Panc1 (cell line): ENCODE results near the gene SCOC. TPM values are rescaled to one million over a fixed set of nuclear protein-coding genes. Genes with fewer than 3 reads are reported as not detected.

ENCODE experiments used
- ATAC-seq: fragments of 200-7000 bp; cut with Tn5 transposase; 2 replicates; pipeline ENCODE4 v1.9.1; 2020; ENCODE audit warnings: mild to moderate bottlenecking, moderate library complexity
- BruUV-seq: library from RNA; stranded (reverse); fragments of 400-500 nt; replicated peaks from 2 replicates; lab custom pipeline; 2021; lab: Mats Ljungman, UMichigan
- CTCF ChIA-PET: fragments of 300-600 bp; sonication (Branson Sonifier 250); formaldehyde crosslinking; loops from one replicate; lab custom pipeline; 2022; ENCODE audit warnings: antibody characterized with exemption; lab: Charles Lee
- POLR2A ChIA-PET: fragments of 300-600 bp; sonication (Branson Sonifier 250); formaldehyde crosslinking; loops from one replicate; lab custom pipeline; 2022; ENCODE audit warnings: antibody characterized with exemption; lab: Charles Lee
- DNase-seq: peaks from one replicate; pipeline ENCODE4 v3.0.0-alpha.2; 2010; ENCODE audit warnings: low read depth, low spot score
- H3K27ac ChIP-seq: 2 replicates; pipeline ENCODE4 v1.5.1; 2011; ENCODE audit warnings: mild to moderate bottlenecking, low read length, inconsistent platforms
- H3K27me3 ChIP-seq: fragments of 200-500 bp; sonication (Bioruptor generic); 2 replicates; pipeline ENCODE4 v1.6.0; 2014; ENCODE audit warnings: low read length, inconsistent platforms; ENCODE audit not compliant: control insufficient read depth, insufficient read depth
- H3K36me3 ChIP-seq: fragments of 200-500 bp; sonication (Bioruptor generic); 2 replicates; pipeline ENCODE4 v1.5.1; 2014; ENCODE audit warnings: inconsistent platforms, mild to moderate bottlenecking, low read length, moderate library complexity; ENCODE audit not compliant: control insufficient read depth, insufficient read depth
- H3K4me1 ChIP-seq: 2 replicates; pipeline ENCODE4 v1.5.1; 2011; ENCODE audit warnings: inconsistent platforms, mild to moderate bottlenecking, low read length, moderate library complexity; ENCODE audit not compliant: control insufficient read depth, insufficient read depth
- H3K4me3 ChIP-seq, 2 experiments: 2 replicates each; pipeline ENCODE4 v1.5.1; 2011 to 2012; ENCODE audit warnings: low read depth in 2 of 2, low read length in 2 of 2, mild to moderate bottlenecking in 2 of 2, inconsistent platforms in 1 of 2, moderate library complexity in 1 of 2
- H3K9me3 ChIP-seq: fragments of 200-500 bp; sonication (Bioruptor generic); 2 replicates; pipeline ENCODE4 v1.5.1; 2014; ENCODE audit warnings: low read depth, mild to moderate bottlenecking, inconsistent platforms, low read length, moderate library complexity; ENCODE audit not compliant: control insufficient read depth, insufficient read depth
- POLR2AphosphoS5 ChIP-seq: IDR thresholded peaks from 2 replicates; pipeline ENCODE4 v1.6.1; 2012; ENCODE audit warnings: mild to moderate bottlenecking, low read depth, low read length, moderate library complexity
- REST ChIP-seq, 2 experiments: IDR thresholded peaks; 2 replicates each; pipeline ENCODE4 v1.6.1; 2011 to 2012; ENCODE audit warnings: low read depth in 2 of 2, control low read depth in 1 of 2, low read length in 1 of 2, mild to moderate bottlenecking in 1 of 2, moderate library complexity in 1 of 2; ENCODE audit not compliant: insufficient read depth in 1 of 2
- SIN3A ChIP-seq: IDR thresholded peaks from 2 replicates; pipeline ENCODE4 v1.6.1; 2012; ENCODE audit warnings: low read depth, mild to moderate bottlenecking, low read length, moderate library complexity, borderline replicate concordance; ENCODE audit not compliant: insufficient read depth
- TCF7L2 ChIP-seq: IDR thresholded peaks from 2 replicates; pipeline ENCODE4 v1.6.1; 2011; ENCODE audit warnings: mild to moderate bottlenecking, low read depth, low read length, inconsistent platforms
- in situ Hi-C: cut with HindIII; loops from 2 replicates; pipeline ENCODE4 v1.10.0; 2016; ENCODE audit warnings: low sequenced_read_pairs, low pct_unique_long_range_greater_than_20kb
- intact Hi-C: fragments of 100-400 bp; cut with micrococcal nuclease; formaldehyde crosslinking; loops from one replicate; pipeline ENCODE4 v1.10.0; 2022; ENCODE audit not compliant: unreplicated experiment
- total RNA-seq: library from RNA; stranded (reverse); gene quantifications from one replicate; pipeline ENCODE4 v1.2.1, GENCODE V29; 2021; ENCODE audit not compliant: unreplicated experiment
- TF ChIP-seq, protein P1 (sequence below): fragments of 450-650 bp; IDR thresholded peaks from 2 replicates; pipeline ENCODE4 v1.5.1; 2017; ENCODE audit warnings: mild to moderate bottlenecking

SCOC gene
- total RNA-seq, 1 experiment from 2014 or later, result 30.2 TPM

DNA sequence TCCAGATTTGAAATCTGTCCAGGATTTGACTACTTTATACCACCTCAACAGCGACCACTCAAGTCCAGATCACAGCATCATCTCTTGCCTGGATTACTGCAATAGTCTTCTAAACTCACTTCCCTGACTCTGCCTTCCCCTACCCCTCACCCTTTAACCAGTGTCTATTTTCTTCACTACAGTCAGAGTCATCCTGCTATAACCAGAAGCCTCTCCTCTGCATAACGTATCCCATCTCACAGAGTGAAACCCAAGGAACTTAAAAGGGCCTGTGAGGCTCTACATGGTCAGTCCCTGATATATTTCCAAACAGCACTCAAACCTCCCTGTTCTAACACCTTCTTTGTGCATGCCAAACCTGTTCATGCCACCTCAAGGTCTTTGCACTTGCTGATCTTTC lies 40.7 kb upstream of the SCOC start:
- in situ Hi-C loops (no loop called here), intact Hi-C loops (no loop called here)
- Histone ChIP-seq H3K36me3 (no peaks in the 10 kb centered on the region), H3K27me3 (no peaks in the 10 kb centered on the region), H3K9me3 (no peaks in the 10 kb centered on the region), H3K4me1 (no peaks in the 10 kb centered on the region), H3K27ac (no peak overlapping the region), H3K4me3 (no peak overlapping the region)
- DNase-seq (no peak), ATAC-seq (no peak)
- no TSS peak for BruUV-seq
- CTCF ChIA-PET, result no interaction called here
- no peak for TF ChIP-seq SIN3A
- no peak for TF ChIP-seq POLR2AphosphoS5
- TF ChIP-seq, protein P1, sequence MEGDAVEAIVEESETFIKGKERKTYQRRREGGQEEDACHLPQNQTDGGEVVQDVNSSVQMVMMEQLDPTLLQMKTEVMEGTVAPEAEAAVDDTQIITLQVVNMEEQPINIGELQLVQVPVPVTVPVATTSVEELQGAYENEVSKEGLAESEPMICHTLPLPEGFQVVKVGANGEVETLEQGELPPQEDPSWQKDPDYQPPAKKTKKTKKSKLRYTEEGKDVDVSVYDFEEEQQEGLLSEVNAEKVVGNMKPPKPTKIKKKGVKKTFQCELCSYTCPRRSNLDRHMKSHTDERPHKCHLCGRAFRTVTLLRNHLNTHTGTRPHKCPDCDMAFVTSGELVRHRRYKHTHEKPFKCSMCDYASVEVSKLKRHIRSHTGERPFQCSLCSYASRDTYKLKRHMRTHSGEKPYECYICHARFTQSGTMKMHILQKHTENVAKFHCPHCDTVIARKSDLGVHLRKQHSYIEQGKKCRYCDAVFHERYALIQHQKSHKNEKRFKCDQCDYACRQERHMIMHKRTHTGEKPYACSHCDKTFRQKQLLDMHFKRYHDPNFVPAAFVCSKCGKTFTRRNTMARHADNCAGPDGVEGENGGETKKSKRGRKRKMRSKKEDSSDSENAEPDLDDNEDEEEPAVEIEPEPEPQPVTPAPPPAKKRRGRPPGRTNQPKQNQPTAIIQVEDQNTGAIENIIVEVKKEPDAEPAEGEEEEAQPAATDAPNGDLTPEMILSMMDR, result no peak
- no peak for TF ChIP-seq TCF7L2
- no peak for TF ChIP-seq REST (IDR thresholded peaks at IDR 0.05; ENCODE audit: insufficient read depth in 1 of 2, low read depth in 2 of 2, low read length in 1 of 2)
- POLR2A ChIA-PET, result no interaction called here

GRCh38 chr4:140333523-140333922 lies 39.9 kb upstream of the SCOC start:
- H3K27me3 ChIP-seq, result no peaks in the 10 kb centered on the region
- no peak for DNase-seq
- ATAC-seq, result no peak
- ChIA-PET POLR2A (no interaction called here), CTCF (no interaction called here)
- no TSS peak for BruUV-seq
- no peak overlapping the region for H3K4me3 ChIP-seq
- intact Hi-C loops, result no loop called here
- in situ Hi-C loops, result no loop called here
- H3K9me3 ChIP-seq, result no peaks in the 10 kb centered on the region
- no peak overlapping the region for H3K27ac ChIP-seq
- TF ChIP-seq SIN3A, result no peak
- TF ChIP-seq POLR2AphosphoS5, result no peak
- no peak for TF ChIP-seq TCF7L2
- TF ChIP-seq, protein P1, result no peak
- TF ChIP-seq REST (IDR thresholded peaks at IDR 0.05; ENCODE audit: insufficient read depth in 1 of 2, low read depth in 2 of 2, low read length in 1 of 2), result no peak
- H3K4me1 ChIP-seq, result no peaks in the 10 kb centered on the region
- H3K36me3 ChIP-seq, result no peaks in the 10 kb centered on the region
